ENCODE measurements around the gene FBXL17. TPM values are rescaled to one million over a fixed set of nuclear protein-coding genes. Genes with fewer than 3 reads are reported as not detected.

The FBXL17 gene
- total RNA-seq, 3 donors from 2014 or later: 22.6 to 31.3 (median 28.8) TPM

GRCh38 chr5:107966201-107966600, 415.7 kb downstream of the FBXL17 start:
- no peaks in the 10 kb centered on the region for H3K9me3 ChIP-seq
- no peaks in the 10 kb centered on the region for H3K27me3 ChIP-seq
- no peak for TF ChIP-seq POLR2AphosphoS5 (IDR thresholded peaks at IDR 0.05)
- TF ChIP-seq POLR2A (IDR thresholded peaks at IDR 0.05): no peak
- TF ChIP-seq CTCF (IDR thresholded peaks at IDR 0.05): no peak
- no peak for DNase-seq (ENCODE audit: low spot score in 2 of 2)
- no peaks in the 10 kb centered on the region for H3K36me3 ChIP-seq
- H3K27ac ChIP-seq: no peak overlapping the region
- no peak overlapping the region for H3K4me3 ChIP-seq
- H3K4me1 ChIP-seq: no peaks in the 10 kb centered on the region
- intact Hi-C loops (cut with DNase I; ENCODE audit: low total_unique reads): no loop called here

GRCh38 chr5:107964722-107965121, 417.2 kb downstream of the FBXL17 start:
- intact Hi-C loops (cut with DNase I; ENCODE audit: low total_unique reads): no loop called here
- Histone ChIP-seq H3K4me1 (no peaks in the 10 kb centered on the region), H3K9me3 (no peaks in the 10 kb centered on the region), H3K36me3 (no peaks in the 10 kb centered on the region), H3K27ac (no peak overlapping the region), H3K4me3 (no peak overlapping the region), H3K27me3 (no peaks in the 10 kb centered on the region)
- TF ChIP-seq POLR2A (IDR thresholded peaks at IDR 0.05): no peak
- TF ChIP-seq CTCF (IDR thresholded peaks at IDR 0.05): no peak
- no peak for TF ChIP-seq POLR2AphosphoS5 (IDR thresholded peaks at IDR 0.05)
- DNase-seq (ENCODE audit: low spot score in 2 of 2): no peak

- H3K27me3 ChIP-seq: no peaks in the 10 kb centered on the region
- TF ChIP-seq POLR2AphosphoS5 (IDR thresholded peaks at IDR 0.05) (no peak), POLR2A (IDR thresholded peaks at IDR 0.05) (no peak), CTCF (IDR thresholded peaks at IDR 0.05) (no peak)
Measured at GRCh38 chr5:107959573-107960279, 422.2 kb downstream of the FBXL17 start.

GRCh38 chr5:107958861-107959260, 423.0 kb downstream of the FBXL17 start:
- TF ChIP-seq POLR2A (IDR thresholded peaks at IDR 0.05) (no peak), CTCF (IDR thresholded peaks at IDR 0.05) (no peak), POLR2AphosphoS5 (IDR thresholded peaks at IDR 0.05) (no peak)
- DNase-seq (ENCODE audit: low spot score in 2 of 2): no peak
- Histone ChIP-seq H3K27me3 (no peaks in the 10 kb centered on the region), H3K27ac (no peak overlapping the region), H3K4me3 (no peak overlapping the region), H3K36me3 (no peaks in the 10 kb centered on the region), H3K4me1 (no peaks in the 10 kb centered on the region), H3K9me3 (no peaks in the 10 kb centered on the region)
- intact Hi-C loops (cut with DNase I; ENCODE audit: low total_unique reads): no loop called here

More at GRCh38 chr5:107959573-107960279, 422.2 kb downstream of the FBXL17 start:
- H3K4me1 ChIP-seq: no peaks in the 10 kb centered on the region
- no peak overlapping the region for H3K4me3 ChIP-seq
- DNase-seq (ENCODE audit: low spot score in 2 of 2): no peak
- H3K9me3 ChIP-seq: no peaks in the 10 kb centered on the region
- no peaks in the 10 kb centered on the region for H3K36me3 ChIP-seq
- no peak overlapping the region for H3K27ac ChIP-seq
- intact Hi-C loops (cut with DNase I; ENCODE audit: low total_unique reads): no loop called here

- H3K4me1 ChIP-seq: no peaks in the 10 kb centered on the region
- intact Hi-C loops (cut with DNase I; ENCODE audit: low total_unique reads): no loop called here
- H3K36me3 ChIP-seq: no peaks in the 10 kb centered on the region
- no peak overlapping the region for H3K4me3 ChIP-seq
- DNase-seq (ENCODE audit: low spot score in 2 of 2): no peak
- H3K9me3 ChIP-seq: no peaks in the 10 kb centered on the region
- no peaks in the 10 kb centered on the region for H3K27me3 ChIP-seq
- TF ChIP-seq POLR2AphosphoS5 (IDR thresholded peaks at IDR 0.05): no peak
- no peak overlapping the region for H3K27ac ChIP-seq
Measured at GRCh38 chr5:107958432-107958831, 423.5 kb downstream of the FBXL17 start.

All from breast epithelium (tissue), 4 donors.